CD4-positive, alpha-beta T cell treated with Interleukin-1 beta for 1 hour (primary cell): Measurements from ENCODE around the gene HCLS1.
A peak's percentile ranks its signal among the peaks of the same experiment; 100 is the strongest.
"Not testable (repeated sequence)": the region's sequence is repeated elsewhere in the genome, so short reads cannot be mapped to it uniquely, and the experiment has no call there.

Source experiments
- DNase-seq, 2 donors: peaks; one replicate each; pipeline ENCODE4 v3.0.0-alpha.2; 2020 to 2022

HCLS1 gene, protein sequence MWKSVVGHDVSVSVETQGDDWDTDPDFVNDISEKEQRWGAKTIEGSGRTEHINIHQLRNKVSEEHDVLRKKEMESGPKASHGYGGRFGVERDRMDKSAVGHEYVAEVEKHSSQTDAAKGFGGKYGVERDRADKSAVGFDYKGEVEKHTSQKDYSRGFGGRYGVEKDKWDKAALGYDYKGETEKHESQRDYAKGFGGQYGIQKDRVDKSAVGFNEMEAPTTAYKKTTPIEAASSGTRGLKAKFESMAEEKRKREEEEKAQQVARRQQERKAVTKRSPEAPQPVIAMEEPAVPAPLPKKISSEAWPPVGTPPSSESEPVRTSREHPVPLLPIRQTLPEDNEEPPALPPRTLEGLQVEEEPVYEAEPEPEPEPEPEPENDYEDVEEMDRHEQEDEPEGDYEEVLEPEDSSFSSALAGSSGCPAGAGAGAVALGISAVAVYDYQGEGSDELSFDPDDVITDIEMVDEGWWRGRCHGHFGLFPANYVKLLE

DNA sequence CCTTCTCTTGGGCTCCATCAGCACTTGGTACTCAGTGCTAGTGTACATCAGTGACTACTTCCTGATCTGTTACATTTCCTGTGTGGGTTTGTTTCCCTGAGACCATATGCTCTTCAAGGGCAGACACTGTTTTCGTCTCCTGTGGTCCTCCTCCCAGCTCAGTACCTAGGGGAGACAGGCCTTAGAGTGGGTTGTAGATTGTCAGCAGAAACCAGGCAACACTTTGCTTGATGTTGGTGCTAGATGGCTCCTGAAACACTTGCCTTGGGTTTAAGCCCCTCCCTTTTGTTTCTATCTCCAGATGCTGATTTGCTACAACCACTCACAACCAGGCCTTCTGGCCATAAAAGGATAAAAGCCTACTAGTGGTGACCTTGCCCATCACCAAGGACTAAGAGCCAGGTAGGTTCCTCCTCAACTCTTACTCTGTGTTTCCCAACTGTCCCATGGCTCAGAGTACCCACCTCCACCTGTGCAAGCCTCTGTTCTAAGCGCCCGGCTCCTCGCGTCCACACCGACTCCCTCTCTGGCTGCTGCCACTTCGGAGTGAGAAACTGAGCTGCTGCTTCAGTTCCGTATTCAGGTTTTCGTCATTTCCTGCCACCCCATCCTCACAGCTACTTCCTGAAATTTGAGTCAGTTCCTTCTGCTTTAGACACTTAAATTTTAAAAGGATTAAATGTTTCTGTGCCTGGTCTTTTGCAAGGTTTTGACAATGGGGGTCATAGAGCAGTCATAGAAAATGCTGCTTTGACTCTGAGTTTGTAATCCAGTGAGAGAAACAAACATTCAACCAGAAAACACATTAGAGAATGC is at the start of gene HCLS1:
Gene HCLS1 (minus strand): TSS at position 548 of the 816 bp plus-strand sequence. CDS start 2,556 bp downstream, outside the sequence.
- peak; percentile 76 to 82 for DNase-seq

- no peak for DNase-seq
Measured at GRCh38 chr3:121710347-121710746, 49.6 kb upstream of the HCLS1 start.

GRCh38 chr3:121707531-121708273 is 47.0 kb upstream of the HCLS1 start:
- DNase-seq = no peak

DNA sequence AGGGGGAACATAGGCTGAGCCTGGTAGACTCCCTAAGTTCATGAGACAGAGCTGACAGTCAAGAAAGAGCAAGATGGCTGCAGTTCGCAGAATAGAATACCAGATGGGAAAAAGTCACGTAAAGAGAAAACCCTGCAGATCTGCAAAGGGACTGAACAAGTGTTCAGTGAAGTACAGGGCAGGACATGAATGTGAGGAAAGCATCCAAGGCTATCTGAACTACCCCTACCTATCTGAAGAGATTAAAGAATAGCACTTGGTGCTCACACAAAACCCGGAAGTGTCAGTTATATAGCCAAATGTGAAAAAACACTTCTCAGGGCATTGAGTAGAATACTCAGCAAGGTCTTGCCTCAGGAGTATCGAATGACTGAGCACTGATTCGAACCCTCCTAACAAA is 44.8 kb upstream of the HCLS1 start:
- DNase-seq = no peak

GRCh38 chr3:121703973-121704372 is 43.3 kb upstream of the HCLS1 start:
- DNase-seq = no peak

DNA sequence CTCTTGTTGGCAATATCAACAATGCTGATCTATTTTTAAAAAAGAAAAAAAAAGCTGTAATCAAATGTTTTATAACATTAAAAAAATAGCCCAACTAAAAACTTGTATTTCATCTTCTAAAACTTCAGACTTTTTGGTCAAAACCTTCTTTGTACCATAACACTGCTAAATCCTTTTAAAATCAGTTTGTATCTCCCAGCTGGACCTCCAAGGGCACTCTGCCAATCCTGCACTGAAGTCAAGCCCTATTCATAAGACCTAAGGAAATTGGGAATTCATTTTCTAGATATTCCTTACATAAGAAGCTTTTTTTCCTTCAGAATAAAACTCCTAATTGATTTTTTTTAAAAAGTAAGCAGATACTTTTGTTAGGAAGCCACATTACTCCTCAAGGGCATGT is 38.2 kb upstream of the HCLS1 start:
- no peak for DNase-seq

GRCh38 chr3:121698476-121698875 is 37.8 kb upstream of the HCLS1 start:
- DNase-seq = no peak

GRCh38 chr3:121696186-121696585 is 35.5 kb upstream of the HCLS1 start:
- DNase-seq = no peak

DNA sequence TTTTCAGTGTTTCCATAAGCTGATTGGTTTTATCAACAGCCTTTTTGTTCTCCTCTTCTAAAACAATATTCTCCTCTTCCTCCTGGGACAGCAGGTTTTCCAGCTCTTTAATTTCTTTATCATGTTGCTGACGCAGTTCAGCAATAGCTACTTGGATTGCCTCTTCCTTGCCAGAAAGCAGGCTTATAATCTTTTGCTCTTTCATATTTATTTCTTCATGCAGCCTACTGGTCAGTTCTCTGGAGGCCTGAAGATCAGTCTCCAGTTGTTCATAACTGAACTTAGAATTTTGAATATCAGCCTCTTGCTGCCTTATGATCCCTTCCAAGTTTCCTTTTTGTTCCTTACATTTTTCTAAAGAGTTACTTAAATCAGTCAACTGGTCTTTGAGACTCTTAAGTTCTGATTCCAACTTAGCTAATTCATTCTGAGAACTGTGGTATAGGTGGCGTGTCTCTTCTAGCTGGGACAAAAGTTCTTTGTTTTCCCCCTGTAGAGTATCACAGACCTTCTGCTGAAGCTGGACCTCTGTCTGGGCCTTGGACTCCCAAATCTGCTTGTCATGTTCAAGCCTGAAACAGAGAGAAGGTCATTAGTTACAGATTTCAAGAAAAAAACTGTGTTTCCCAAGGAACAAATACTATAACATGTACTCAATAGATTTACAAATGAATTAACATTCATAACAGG is 31.5 kb upstream of the HCLS1 start:
- DNase-seq = no peak

- DNase-seq = no peak
Measured at GRCh38 chr3:121690777-121691405, 30.2 kb upstream of the HCLS1 start.

GRCh38 chr3:121688747-121689146 is 28.0 kb upstream of the HCLS1 start:
- DNase-seq = not testable (repeated sequence)

DNA sequence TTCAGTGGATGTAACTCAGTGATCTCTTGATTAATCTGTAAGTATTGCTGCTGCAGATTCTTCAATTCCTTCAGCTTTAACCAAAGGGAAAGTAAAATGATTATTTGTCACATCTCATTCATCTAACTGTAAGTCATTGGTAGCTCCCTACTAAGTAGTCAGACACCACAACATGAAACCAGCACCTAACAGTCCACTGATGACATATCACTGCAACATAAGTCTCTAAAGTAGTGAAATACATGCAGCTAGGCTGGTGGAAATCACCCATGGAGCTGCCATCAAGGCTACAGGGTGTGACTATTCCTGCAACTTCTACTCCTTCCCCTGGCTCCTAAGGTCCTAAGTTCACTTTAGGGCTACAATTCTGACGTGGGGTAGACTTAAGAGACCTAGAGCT is 21.1 kb upstream of the HCLS1 start:
- no peak for DNase-seq

DNA sequence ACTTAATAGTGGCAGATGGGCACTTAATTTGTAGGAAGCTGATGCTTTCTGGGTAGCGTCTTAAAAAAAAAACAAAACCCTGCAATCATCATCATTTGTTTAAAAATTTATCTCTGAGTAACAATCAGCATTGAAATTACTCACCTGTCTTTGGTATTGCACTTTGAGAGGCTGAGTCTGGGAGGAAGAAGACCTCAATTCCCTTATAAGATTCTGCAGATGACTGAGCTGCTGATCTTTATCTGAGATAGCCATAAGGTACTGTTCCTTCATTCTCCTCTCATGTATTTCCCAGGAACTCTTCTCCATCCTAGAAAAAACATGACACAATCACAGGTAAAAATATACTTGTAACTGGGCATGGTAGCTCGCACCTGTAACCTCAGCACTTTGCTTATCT is 16.4 kb upstream of the HCLS1 start:
- DNase-seq = no peak

DNA sequence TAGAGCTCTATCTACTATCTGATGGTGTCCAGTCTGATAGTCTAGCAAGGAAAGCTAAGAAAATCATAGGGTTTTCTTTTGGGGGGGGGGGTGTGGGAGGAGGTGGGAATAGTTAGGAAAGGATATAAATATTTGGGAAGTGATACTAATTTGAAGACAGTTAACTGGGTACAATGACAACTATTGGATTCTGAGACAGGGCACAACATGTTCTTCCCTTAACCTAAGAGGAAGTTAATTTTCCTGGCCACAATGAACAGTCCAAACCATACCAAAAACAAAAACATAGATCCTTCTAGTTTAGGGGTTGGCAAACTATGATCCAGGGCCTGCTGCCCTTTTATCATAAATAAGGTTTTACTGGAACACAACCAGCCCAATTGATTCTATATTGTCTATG is 10.0 kb upstream of the HCLS1 start:
- DNase-seq = no peak

DNA sequence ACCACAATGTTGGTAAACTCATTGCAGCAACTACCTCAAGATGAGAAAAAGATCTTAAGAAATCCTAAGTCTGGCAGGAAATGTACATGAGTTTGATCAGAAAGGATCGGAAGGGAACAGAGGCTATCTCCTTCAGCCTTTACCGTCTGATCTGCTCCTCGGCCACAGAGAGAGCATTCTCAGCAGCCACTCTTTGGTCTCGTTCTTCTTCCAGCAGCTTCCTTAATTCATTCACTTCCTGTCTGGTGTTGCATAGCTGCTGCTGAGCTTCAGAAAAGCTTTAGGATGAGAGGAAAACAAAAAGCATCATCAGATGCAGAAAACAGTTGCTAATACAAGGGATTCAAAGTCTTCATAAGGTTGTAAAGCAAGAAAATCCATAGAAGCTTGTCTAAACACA is 6.6 kb upstream of the HCLS1 start:
- no peak for DNase-seq

DNA sequence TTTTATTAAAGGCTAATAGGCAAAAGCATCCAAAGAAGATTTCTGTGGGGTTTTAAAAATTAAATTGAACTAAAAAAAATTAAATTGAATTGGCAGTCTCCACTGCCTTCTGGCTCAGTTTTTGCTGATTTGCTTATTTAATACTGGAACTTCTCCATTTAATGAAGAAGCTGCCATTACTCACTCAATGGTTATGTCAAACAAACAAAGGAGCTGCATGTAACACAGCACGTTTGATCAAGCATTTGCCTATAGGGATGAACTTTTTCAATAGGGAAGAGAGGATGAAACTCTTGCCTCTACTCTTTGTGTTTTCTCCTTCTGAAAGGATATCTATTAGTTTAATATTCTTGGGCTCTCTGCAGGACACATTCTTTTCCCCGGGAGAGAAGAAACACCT is 4.8 kb upstream of the HCLS1 start:
- DNase-seq = no peak

DNA sequence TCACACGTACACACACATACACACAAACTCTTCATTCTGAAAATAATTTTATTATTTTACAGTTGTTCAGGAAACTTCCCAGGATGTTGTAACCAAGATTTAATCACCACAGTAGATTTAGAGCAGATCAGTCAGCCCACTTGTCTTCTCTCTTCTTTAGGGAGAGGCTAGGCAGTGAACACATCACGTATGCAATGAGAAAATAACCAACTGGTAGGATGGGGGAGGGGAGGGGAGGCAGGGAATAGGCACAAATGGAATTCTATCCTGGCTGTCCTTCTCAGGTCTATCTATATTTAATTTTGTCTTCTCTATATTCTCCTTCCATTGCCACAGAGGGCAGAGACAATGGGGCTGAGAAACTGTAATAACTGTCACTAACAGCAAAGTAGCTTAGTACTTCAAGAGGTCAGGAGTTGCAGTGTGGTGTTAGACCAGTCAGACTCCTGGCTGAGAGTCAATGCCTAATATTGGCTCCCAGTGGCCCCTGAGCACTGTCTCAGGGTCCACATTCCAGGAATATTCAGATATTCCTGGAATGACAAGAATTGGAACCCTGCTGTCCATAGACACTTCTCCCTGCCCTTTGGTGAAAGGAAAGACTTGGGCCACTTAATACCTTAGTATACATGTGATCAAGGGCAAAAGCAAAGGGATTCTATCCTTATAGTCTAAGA is 2.6 kb upstream of the HCLS1 start:
- DNase-seq = no peak

DNA sequence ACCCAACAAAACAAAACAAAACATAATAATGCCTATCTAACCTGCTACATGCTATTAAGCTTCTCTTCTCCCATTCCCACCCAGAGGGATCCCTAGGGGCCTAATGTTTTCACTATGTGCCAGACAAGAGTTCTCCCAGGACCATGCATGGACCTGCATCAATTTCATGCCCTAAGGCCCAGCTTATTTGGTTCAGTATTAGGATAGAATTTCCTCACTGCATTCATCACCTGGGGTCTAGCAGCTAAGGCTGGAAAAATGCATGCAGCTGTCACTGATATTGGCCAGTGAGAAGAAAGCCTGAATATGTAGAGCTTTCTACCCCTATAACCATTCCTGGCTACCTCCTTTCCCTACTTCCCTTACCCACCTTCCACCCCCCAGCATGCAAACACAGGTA is 2.0 kb upstream of the HCLS1 start:
- no peak for DNase-seq

DNA sequence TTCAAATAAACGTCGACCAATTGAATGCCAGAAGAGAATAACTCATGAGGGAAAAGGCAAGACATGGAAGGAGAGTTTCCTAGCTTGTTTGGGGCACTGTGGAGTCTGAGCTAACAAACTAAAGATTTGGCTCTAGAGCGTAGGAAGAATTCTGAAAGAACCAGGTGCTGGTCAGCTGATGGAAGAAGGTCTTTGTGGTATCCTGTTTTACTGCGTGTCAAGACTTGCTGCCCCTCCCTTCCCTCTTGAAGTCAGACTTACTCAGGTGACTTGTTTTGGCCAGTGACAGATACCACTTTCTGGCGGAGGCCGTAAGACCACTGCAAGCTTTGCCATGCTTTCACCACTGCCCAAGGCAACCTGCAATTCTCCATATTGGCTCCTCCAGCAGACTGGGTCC is 673 bp upstream of the HCLS1 start:
- peak in 1 of 2 donors; percentile 1 for DNase-seq

DNA sequence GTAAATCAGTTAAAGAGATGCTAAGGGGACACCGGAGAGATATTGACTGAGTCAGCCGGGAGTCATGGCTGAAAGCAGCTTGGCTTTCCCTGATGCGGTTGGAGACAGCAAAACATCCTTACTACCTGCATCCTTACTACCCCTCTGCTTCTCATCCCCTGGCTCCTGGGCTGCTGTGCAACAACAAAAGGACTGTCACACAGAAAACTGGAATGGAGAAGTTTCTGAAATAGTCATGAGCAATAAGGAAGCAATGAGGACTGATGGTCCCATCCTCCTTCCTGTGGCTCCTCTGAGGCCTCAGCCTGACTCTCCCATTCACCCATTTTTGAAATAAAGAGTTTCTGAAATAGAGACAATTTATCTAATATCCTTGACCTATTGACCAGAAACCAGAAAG is 1.1 kb downstream of the HCLS1 start:
- DNase-seq = no peak

DNA sequence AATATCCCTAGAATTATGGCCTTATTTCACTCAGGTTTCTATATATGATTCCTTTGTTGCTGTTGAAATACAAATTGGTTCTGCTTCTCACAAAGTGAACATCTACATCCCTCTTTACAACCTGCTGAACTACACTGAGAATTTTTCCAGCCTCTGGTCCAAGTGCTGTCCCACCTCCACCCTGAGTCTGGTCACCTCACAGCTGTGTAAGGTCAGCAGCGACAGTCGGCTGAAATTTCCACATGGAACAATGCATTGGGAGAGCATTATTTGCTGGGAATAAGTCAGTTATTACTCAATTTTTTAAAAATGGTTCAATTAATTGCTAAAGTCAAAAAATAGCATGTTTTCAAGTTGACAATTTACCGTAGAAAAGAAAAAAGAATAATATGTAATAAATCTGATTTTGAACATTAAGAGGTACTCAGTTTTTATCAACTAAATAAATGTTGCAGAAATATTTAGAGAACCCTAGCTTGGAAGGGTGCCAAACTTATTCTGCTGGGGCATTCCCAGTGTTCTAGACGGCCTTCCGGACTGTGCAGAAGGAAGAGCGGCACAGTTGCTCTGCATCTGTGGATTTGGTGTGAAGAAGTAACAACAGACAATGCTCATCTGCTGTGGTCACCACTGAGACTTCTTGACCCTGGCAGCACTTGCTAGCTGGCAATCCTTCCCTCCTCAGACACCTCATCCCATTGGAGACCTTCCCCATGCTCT is 1.8 kb downstream of the HCLS1 start:
- DNase-seq = no peak
